ENCODE data around the gene DOCK4.
A peak's percentile ranks its signal among the peaks of the same experiment; 100 is the strongest.

DOCK4 gene

DNA sequence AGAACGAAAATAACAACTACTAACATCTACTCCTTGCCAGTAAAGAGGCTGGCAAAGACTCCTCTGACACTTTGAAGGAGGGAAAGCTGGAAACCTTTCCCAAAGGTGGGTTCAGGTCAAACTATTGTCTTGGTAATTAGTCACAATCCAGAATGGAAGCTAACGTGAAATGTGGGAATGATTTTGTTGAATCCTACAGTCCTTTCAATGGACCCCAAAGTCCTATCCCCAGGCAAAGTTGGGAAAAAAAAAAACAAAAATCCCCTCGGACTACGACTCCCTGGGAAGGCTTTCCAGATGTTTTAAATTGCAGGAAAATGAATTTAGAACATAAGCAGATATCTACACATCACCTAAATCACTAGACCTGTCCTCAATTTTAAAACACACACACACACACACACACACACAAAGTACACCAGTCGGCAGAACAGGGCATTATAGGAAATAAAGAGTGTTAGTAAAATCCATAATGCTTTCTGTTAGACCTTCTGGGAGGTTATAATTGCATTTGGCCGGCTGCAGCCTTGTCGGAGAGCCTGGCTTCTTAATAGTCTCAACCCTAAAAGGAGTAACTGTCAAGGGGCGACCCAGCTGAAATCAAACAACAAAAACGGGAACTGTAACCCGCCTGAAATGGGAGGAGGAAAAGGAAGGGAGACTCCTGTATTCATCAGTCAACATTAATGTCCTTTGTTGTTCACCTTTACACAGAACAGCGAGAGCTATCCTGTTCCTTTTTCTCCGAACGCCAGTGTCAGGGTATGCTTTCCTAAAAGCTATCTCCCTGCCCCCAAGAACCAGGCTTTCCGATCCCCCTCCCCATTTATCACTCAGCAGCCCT is 1.5 kb downstream of the DOCK4 start:
- DNase-seq (ENCODE audit: extremely low spot score), result peak; percentile 18
- ChIA-PET CTCF (interaction anchor here (1.4 kb wide), 1 partner anchor 10 kb away, joined by 4 read pairs; no protein-coding TSS in a partner anchor), POLR2A (interaction anchor here (1.5 kb wide), 1 partner anchor 245 kb away, joined by 3 read pairs; the partner anchor contains the start of gene IFRD1)
- TF ChIP-seq, protein P1, sequence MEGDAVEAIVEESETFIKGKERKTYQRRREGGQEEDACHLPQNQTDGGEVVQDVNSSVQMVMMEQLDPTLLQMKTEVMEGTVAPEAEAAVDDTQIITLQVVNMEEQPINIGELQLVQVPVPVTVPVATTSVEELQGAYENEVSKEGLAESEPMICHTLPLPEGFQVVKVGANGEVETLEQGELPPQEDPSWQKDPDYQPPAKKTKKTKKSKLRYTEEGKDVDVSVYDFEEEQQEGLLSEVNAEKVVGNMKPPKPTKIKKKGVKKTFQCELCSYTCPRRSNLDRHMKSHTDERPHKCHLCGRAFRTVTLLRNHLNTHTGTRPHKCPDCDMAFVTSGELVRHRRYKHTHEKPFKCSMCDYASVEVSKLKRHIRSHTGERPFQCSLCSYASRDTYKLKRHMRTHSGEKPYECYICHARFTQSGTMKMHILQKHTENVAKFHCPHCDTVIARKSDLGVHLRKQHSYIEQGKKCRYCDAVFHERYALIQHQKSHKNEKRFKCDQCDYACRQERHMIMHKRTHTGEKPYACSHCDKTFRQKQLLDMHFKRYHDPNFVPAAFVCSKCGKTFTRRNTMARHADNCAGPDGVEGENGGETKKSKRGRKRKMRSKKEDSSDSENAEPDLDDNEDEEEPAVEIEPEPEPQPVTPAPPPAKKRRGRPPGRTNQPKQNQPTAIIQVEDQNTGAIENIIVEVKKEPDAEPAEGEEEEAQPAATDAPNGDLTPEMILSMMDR (IDR thresholded peaks at IDR 0.05; ENCODE audit: control extremely low read depth, extremely low read depth, low read depth, missing control alignments), result no peak

DNA sequence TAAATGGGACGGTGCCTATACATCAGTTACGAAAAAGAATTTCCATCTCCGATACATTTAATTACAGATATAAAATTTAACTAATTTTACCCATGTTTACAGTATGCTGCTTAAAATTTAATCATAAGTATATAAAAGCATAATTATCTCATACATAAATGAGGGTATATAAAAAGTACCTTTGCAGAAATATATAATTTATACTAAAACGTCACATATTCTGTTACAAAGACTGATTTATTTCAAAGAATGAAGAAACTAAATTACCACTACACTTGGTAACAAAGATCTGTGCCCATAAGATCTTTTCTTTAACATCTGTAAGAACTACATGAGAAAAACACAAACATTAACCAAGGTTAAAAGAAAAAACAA is 2.8 kb downstream of the DOCK4 start:
- ChIA-PET CTCF (no interaction called here), POLR2A (no interaction called here)
- no peak for DNase-seq (ENCODE audit: extremely low spot score)
- TF ChIP-seq, protein P1 (IDR thresholded peaks at IDR 0.05; ENCODE audit: control extremely low read depth, extremely low read depth, low read depth, missing control alignments), result no peak

DNA sequence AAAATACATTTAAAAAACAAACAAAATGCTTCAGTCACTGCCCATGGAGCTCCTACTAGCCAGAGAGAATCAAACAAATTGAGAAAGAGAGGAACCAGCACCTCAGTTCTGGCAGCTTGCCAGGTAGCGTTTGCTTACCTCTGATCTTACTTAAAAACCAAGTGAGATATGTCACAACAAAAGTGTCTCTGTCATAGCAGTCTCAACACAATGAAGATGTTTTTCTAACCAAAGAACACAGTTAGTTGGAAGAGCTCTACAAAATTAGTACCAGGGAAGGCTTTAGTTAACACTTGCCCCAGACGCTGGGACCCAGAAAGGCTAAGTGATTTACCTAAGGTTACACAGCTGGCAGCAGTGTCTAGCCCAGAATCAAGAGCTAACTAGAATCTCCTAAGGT is 3.4 kb downstream of the DOCK4 start:
- POLR2A ChIA-PET, result no interaction called here
- DNase-seq (ENCODE audit: extremely low spot score), result no peak
- CTCF ChIA-PET, result interaction anchor here (1.2 kb wide), 1 partner anchor 15 kb away, joined by 3 read pairs; no protein-coding TSS in a partner anchor
- TF ChIP-seq, protein P1 (IDR thresholded peaks at IDR 0.05; ENCODE audit: control extremely low read depth, extremely low read depth, low read depth, missing control alignments), result no peak

DNA sequence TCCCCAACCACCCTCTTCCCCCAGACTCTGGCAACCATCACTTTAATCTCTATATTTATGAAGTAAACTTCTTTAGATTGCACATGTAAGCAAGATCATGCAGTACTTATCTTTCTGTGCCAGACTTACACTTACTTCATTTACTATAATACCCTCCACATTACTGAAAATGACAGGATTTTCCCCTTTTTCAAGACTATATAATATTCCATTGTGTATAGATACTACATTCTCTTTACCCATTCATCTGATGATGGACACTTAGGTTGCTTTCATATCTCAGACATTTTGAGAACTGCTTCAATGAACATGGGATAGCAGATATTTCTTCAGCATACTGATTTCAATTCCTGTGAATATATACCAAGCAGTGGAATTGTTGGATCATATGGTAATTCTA is 4.4 kb downstream of the DOCK4 start:
- no peak for DNase-seq (ENCODE audit: extremely low spot score)
- TF ChIP-seq, protein P1 (IDR thresholded peaks at IDR 0.05; ENCODE audit: control extremely low read depth, extremely low read depth, low read depth, missing control alignments), result no peak
- ChIA-PET CTCF (interaction anchor here (1.0 to 1.4 kb wide), 3 partner anchors 9 to 19 kb away, joined by 3 to 4 read pairs (median 3); no protein-coding TSS in a partner anchor), POLR2A (no interaction called here)

DNA sequence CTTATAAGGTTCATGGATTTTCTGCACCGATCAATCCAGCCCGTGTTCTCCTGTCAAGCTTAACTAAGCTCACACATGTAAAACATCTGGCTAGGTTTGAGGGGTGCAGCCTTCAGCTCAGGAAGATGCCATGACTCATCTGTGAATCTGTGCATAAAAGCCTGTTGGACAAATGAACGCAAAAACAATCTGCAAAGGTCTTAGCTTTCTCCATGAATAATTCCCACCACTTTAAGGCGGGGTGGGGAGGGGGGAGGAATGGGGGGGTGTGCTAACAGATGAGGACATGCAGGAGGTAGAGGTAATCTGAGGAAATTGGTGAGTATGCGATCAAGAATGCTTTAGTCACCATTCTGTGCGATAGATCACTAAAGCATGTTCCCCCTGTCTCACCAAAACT is 4.8 kb downstream of the DOCK4 start:
- no peak for DNase-seq (ENCODE audit: extremely low spot score)
- ChIA-PET POLR2A (no interaction called here), CTCF (interaction anchor here (1.0 to 1.4 kb wide), 4 partner anchors 9 to 26 kb away, joined by 3 to 4 read pairs (median 4); no protein-coding TSS in a partner anchor)
- TF ChIP-seq, protein P1 (IDR thresholded peaks at IDR 0.05; ENCODE audit: control extremely low read depth, extremely low read depth, low read depth, missing control alignments), result no peak

DNA sequence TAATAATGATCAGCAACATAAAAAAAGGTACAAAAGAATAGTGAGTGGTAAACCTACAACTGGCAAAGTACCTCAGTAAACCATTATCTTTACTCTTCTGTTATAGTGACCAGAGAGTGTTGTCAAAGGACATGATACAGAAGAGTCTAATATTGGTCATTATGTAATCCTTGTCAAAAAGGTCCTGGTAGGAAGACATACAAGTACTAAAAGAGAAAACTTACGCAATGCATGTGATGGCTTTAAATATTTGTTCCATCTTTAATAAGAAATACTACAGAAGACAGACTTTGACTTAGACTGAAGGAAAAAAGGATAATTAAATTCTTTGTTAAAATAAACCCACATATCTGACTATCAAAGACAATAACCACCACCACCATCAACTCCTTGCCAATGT is 6.5 kb downstream of the DOCK4 start:
- TF ChIP-seq, protein P1 (IDR thresholded peaks at IDR 0.05; ENCODE audit: control extremely low read depth, extremely low read depth, low read depth, missing control alignments), result no peak
- DNase-seq (ENCODE audit: extremely low spot score), result no peak
- CTCF ChIA-PET, result no interaction called here
- POLR2A ChIA-PET, result no interaction called here

Data from GM10248 (cell line).